Astrocyte of the cerebellum (primary cell): Measurements from ENCODE around the gene GSG1L.

ENCODE experiments used
- DNase-seq: peaks from one replicate; pipeline ENCODE4 v3.0.0-alpha.2; 2011; ENCODE audit warnings: low read depth
- H3K4me3 ChIP-seq: 2 replicates; pipeline ENCODE4 v1.5.1; 2011; ENCODE audit warnings: mild to moderate bottlenecking, low read depth, low read length, moderate library complexity
- CTCF ChIP-seq: IDR thresholded peaks from 2 replicates; pipeline ENCODE4 v1.5.1; 2012; ENCODE audit warnings: low read length, low read depth, moderate library complexity, mild to moderate bottlenecking; ENCODE audit errors: missing control alignments
- in situ Hi-C: cut with HindIII; loops from 2 replicates; pipeline ENCODE4 v1.10.0; 2017; ENCODE audit warnings: low sequenced_read_pairs

Gene GSG1L

DNA sequence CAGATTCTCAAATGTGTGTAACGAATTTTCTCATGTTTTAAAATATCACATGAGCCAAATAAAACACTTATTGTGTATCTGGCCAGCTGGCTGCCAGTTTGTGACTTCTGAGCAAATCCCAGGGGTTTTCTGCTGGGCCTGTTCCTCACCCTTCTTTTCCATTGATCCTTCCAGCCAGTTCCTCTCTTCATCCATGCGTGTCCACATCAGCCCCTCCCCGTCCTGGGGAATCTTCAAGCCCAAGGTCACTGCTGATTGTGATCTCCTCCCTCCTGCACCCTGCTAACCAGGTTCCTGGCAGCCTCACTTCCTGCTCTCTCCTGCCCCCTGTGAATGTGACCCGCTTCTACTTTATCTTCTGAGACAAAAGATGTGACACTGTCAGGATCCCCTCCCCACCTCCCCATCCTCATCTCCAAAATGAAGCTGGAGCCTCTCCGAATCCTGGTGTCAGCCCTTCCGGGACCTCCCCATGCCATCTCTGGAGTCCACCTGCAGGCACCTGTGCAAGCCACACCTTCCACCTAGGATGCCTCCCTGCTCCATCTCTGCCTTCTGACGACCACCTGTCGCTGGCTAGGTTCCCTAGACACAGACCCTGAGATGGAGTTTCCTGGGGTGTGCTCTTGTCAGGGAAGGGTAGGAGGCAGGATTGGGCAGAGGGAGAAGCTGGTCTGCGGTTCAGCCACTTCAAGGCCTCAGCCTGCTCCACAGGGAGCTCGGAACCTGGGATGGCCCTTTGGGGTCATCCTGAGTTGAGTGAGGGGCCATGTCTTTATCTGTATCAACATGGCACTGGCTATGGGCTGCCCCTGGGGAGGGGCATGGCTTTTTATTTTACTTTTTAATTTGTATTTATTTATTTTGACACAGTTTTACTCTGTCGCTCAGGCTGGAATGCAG, 308.5 kb downstream of the GSG1L start:
- TF ChIP-seq CTCF: no peak
- DNase-seq: no peak
- in situ Hi-C loops: no loop called here
- no peak overlapping the region for H3K4me3 ChIP-seq

- no peak for TF ChIP-seq CTCF
- in situ Hi-C loops: no loop called here
- DNase-seq: no peak
- no peak overlapping the region for H3K4me3 ChIP-seq
Measured at GRCh38 chr16:27753563-27753962, 310.0 kb downstream of the GSG1L start.

DNA sequence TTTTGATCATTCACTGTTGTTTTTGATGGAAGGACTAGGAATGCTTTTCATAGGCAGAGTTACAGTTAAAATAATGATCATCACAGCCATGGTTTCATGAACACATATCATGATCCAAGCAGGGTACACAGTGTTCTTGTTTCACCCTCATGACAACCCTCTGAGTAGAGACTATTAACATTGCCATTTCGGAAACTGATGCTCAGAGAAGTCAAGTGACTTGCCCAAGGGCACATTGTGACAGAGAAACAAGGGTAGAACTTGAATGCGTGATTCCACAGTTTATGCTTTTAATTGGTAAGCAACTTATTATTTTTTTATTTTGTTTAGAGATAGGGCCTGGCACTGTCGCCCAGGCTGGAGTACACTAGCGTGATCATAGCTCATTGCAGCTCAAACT, 311.3 kb downstream of the GSG1L start:
- no peak for TF ChIP-seq CTCF
- in situ Hi-C loops: no loop called here
- H3K4me3 ChIP-seq: no peak overlapping the region
- DNase-seq: no peak

GRCh38 chr16:27751676-27752075, 311.8 kb downstream of the GSG1L start:
- no peak for DNase-seq
- no peak overlapping the region for H3K4me3 ChIP-seq
- no peak for TF ChIP-seq CTCF
- in situ Hi-C loops: no loop called here

GRCh38 chr16:27751233-27751632, 312.3 kb downstream of the GSG1L start:
- no peak for TF ChIP-seq CTCF
- in situ Hi-C loops: no loop called here
- no peak overlapping the region for H3K4me3 ChIP-seq
- DNase-seq: no peak

GRCh38 chr16:27749946-27750345, 313.6 kb downstream of the GSG1L start:
- in situ Hi-C loops: no loop called here
- no peak for TF ChIP-seq CTCF
- no peak overlapping the region for H3K4me3 ChIP-seq
- no peak for DNase-seq
